ENCODE data around the gene ZCCHC3. TPM values are rescaled to one million over a fixed set of nuclear protein-coding genes. Genes with fewer than 3 reads are reported as not detected.

Gene ZCCHC3
- total and polyA plus RNA-seq, 4 donors, result 2.4 to 22.1 (median 5.6) TPM

GRCh38 chr20:288956-289692, 8.2 kb upstream of the ZCCHC3 start (continued):
- TF ChIP-seq ZBTB33 (IDR thresholded peaks at IDR 0.05) (no peak), HNF4G (IDR thresholded peaks at IDR 0.05) (no peak)

- no peak for DNase-seq (ENCODE audit: low spot score)
- H3K36me3 ChIP-seq (ENCODE audit: control insufficient read depth in 4 of 4, insufficient read depth in 3 of 4, low read depth in 1 of 4, low read length in 3 of 4), result no peaks in the 10 kb centered on the region
- H3K4me1 ChIP-seq (ENCODE audit: control insufficient read depth in 4 of 4, insufficient read depth in 4 of 4, low read length in 3 of 4), result peaks cover 0 to 19% (median 12%) of the 10 kb centered on the region in 4 donors
- peak overlapping the region; percentile 42 to 55 for H3K27ac ChIP-seq (ENCODE audit: low read depth in 1 of 2, low read length in 2 of 2)
- H3K27me3 ChIP-seq (ENCODE audit: control insufficient read depth in 4 of 4, insufficient read depth in 4 of 4, low read length in 3 of 4), result no peaks in the 10 kb centered on the region
- H3K4me3 ChIP-seq (ENCODE audit: low read depth in 1 of 3, low read length in 3 of 3), result peak overlapping the region; percentile 78 to 84 (median 79)
- peak overlapping the region; percentile 30 to 81 for H3K9ac ChIP-seq (ENCODE audit: low read depth in 1 of 2, low read length in 2 of 2)
- WGBS, result 58% methylated on average over 2 of the region's 2 CpGs
- no peak for TF ChIP-seq FOXA2 (IDR thresholded peaks at IDR 0.05)
- no peak for TF ChIP-seq YY1 (IDR thresholded peaks at IDR 0.05)
- TF ChIP-seq HNF4G (IDR thresholded peaks at IDR 0.05), result no peak
- TF ChIP-seq MAX (IDR thresholded peaks at IDR 0.05), result no peak
- TF ChIP-seq GABPA (IDR thresholded peaks at IDR 0.05 in 1 of 2, conservative IDR thresholded peaks at IDR 0.05 in 1 of 2), result no peak
- no peak for TF ChIP-seq ZBTB33 (IDR thresholded peaks at IDR 0.05)
- TF ChIP-seq SP1 (IDR thresholded peaks at IDR 0.05), result no peak
- TF ChIP-seq HNF4A (conservative IDR thresholded peaks at IDR 0.05), result no peak
- TF ChIP-seq EGR1 (IDR thresholded peaks at IDR 0.05; ENCODE audit: low read depth in 2 of 2), result no peak
- TF ChIP-seq ATF3 (IDR thresholded peaks at IDR 0.05), result no peak
- TF ChIP-seq FOXA1 (IDR thresholded peaks at IDR 0.05), result no peak
- no peak for TF ChIP-seq TAF1 (conservative IDR thresholded peaks at IDR 0.05)
- TF ChIP-seq RAD21 (IDR thresholded peaks at IDR 0.05), result no peak
- TF ChIP-seq CTCF (IDR thresholded peaks at IDR 0.05; ENCODE audit: low read depth, low read length, missing input control), result no peak
- no peaks in the 10 kb centered on the region for H3K9me3 ChIP-seq (ENCODE audit: control insufficient read depth in 4 of 4, low read length in 3 of 4)
These were observed 7.7 kb upstream of the ZCCHC3 start for GRCh38 chr20:289693-290083.

Data from liver (tissue), 9 donors.